ENCODE measurements around the gene EEPD1.
"Not testable (repeated sequence)": the region's sequence is repeated elsewhere in the genome, so short reads cannot be mapped to it uniquely, and the experiment has no call there.

Gene EEPD1

GRCh38 chr7:36317276-36317675, 164.2 kb downstream of the EEPD1 start:
- DNase-seq (ENCODE audit: low read depth): no peak

- no peak for DNase-seq (ENCODE audit: low read depth)
Measured at GRCh38 chr7:36318116-36318515, 165.1 kb downstream of the EEPD1 start.

GRCh38 chr7:36321284-36321683, 168.2 kb downstream of the EEPD1 start:
- DNase-seq (ENCODE audit: low read depth): not testable (repeated sequence)

GRCh38 chr7:36336390-36336789, 183.3 kb downstream of the EEPD1 start:
- DNase-seq (ENCODE audit: low read depth): no peak

GRCh38 chr7:36338256-36338655, 185.2 kb downstream of the EEPD1 start:
- no peak for DNase-seq (ENCODE audit: low read depth)

GRCh38 chr7:36343548-36343947, 190.5 kb downstream of the EEPD1 start:
- DNase-seq (ENCODE audit: low read depth): no peak

GRCh38 chr7:36344622-36345021, 191.6 kb downstream of the EEPD1 start:
- DNase-seq (ENCODE audit: low read depth): no peak

GRCh38 chr7:36346260-36346831, 193.3 kb downstream of the EEPD1 start:
- peak; percentile 56 for DNase-seq (ENCODE audit: low read depth)

- DNase-seq (ENCODE audit: low read depth): peak; percentile 76
Measured at GRCh38 chr7:36348256-36348655, 195.2 kb downstream of the EEPD1 start.

- DNase-seq (ENCODE audit: low read depth): peak; percentile 11
Measured at GRCh38 chr7:36348771-36349170, 195.7 kb downstream of the EEPD1 start.

GRCh38 chr7:36349626-36350025, 196.6 kb downstream of the EEPD1 start:
- DNase-seq (ENCODE audit: low read depth): peak; percentile 74
